Endometrium (tissue), 2 donors: ENCODE data around the gene TGM5.
A peak's percentile ranks its signal among the peaks of the same experiment; 100 is the strongest.

Experiments
- FAIRE-seq: peaks from 2 replicates; lab custom pipeline; 2012; peaks lifted over from hg19 to GRCh38; lab: Jason Lieb, UNC
- donor health status: control.
- donor health status: control.

TGM5 gene

GRCh38 chr15:43193710-43194109 lies 73.0 kb downstream of the TGM5 start:
- peak; percentile 54 for FAIRE-seq

DNA sequence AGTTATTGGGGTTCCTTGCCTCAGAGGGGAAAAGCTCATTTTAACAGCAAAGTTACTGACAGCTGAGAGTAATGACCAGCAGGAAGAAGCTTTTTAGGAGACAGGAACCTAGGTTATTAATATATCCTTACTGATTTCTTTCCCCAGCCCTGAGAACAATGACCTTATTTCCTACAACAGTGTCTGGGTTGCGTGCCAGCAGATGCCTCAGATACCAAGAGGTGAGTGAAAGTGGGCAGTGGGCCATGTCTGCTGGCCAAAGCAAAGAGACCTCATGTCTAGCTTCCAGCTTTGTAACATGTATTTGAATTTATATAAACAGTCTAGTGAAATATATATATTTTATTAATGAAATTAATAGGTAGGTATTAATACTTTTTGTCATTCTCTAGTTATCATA lies 76.5 kb downstream of the TGM5 start:
- no peak for FAIRE-seq

DNA sequence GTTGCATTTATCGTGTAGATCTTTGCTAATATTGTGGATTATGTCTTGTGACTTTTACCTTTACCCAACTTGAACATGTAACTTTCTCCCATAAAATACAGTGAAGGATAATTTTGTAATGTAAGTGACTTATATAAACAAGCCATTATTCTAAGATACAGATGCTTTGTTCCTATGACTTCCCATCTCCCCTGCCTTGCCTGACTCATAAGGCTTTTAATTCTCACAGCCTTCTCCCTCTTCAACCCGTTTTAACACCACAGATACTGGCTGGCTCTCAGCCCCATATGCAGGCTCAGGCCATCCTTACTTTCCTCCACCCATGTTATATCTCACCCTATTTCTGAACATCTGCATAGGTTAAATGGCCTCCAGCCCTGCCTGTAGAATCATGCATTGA lies 77.4 kb downstream of the TGM5 start:
- FAIRE-seq, result no peak

DNA sequence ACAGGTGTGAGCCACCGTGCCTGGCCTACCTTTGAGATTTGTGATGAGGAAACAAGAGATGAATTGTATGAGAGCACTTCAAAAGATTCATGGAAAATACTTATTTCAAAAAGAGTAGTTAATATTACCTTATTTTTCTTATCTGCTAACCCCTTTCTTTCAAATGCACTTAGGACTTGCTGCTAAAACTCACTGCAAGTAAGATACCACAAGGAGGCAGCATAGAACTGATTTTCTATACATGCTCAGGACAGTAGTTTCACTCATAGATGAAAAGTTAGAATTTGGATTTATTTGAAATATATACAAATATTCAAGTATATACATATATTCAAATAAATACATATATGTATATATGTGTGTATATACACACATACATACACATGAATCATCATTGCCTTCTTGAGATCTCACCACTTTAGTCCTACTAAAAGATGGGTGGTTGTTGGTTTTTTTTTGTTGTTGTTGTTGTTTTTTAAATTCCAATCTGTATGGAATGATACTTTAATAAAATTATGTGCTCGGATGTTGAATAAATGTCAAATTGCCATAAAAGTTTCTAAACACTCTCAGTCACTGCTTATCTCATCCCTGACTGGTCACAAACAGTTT lies 79.1 kb downstream of the TGM5 start:
- peak; percentile 12 for FAIRE-seq

DNA sequence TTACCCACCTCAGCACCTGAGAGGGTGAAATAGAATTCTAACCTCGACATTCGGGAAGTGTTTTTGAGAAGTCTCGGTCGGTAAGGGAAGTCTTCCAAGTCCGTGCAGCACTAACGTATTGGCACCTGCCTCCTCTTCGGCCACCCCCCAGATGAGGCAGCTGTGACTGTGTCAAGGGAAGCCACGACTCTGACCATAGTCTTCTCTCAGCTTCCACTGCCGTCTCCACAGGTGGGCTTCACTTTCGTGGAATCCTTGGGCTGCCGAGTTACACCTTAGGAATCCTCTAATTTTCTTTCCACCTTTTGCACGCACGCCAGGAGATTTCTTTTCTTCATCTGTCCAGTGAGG lies 80.8 kb downstream of the TGM5 start:
- no peak for FAIRE-seq

DNA sequence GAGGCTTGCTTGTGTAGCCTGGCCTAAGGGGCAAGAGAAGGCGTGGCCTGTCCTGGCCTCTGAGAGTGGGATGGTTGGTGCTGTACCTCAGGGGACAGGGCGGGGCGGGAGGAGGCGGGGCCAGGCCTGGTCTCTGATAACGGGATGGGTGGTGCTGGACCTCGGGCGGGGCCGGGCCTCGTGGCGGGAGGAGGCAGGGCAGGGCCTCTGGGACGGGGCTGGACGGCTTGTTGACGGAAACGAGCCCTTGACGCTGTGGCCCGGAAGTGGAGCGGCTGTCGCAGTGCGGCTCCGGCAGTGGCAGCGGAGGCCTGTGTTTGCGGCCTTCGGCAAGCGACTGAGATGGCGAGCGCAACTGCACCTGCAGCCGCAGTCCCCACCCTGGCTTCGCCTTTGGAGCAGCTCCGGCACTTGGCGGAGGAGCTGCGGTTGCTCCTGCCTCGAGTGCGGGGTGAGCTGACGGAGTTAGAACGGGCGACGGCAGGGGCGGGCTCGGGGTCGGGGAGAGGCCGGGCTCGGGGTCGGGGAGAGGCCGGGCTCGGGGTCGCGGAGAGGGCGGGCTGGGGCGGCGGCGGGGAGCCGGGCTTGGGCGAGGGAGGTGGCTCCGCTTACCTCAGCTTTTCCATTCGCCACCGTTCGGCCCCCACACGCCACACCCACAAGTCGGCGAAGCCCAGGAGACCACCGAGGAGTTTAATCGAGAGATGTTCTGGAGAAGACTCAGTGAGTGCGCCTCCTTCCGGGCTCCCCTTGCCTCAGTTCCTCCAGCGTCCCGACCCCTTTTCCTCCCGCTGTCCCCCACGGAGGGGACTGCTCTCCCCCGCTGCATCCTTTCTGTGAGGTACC lies 81.3 kb downstream of the TGM5 start, which contains the start of gene CCNDBP1:
Gene CCNDBP1 (plus strand): TSS at position 247 of the 846 bp plus-strand sequence. CDS start 96 bp downstream, at position 343.
- FAIRE-seq, result no peak

- FAIRE-seq, result no peak
These were observed 82.2 kb downstream of the TGM5 start for GRCh38 chr15:43184407-43185124.

DNA sequence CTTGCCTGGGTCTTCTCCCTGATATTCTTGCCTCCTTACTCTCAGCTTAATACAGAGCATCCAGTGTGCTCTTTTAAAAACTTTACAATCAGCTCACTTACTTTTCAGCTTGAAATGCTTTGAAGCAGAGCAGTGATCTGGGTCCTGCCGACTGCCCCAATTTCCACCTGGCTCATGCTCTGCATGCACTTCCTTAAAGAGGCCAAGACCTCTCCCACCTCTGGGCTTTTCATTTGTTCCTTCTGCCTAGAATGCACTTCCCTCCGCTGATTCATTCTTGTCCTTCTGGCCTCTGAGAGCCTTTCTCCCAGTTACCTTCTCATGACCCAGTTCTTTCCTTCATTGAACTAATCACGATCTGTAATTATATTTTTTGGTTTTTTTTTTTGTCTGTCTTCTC lies 83.5 kb downstream of the TGM5 start:
- FAIRE-seq, result no peak
